Left kidney (tissue), 2 donors: ENCODE data around the gene TCERG1L. TPM values are rescaled to one million over a fixed set of nuclear protein-coding genes. Genes with fewer than 3 reads are reported as not detected.

Experiments used
- DNase-seq: peaks from one replicate; pipeline ENCODE4 v3.0.0-alpha.2; 2013
- polyA plus RNA-seq: library from polyadenylated mRNA; unstranded; fragments of 120-200 nt; gene quantifications from one replicate; pipeline ENCODE4 v1.2.1, GENCODE V29; 2013; ENCODE audit not compliant: insufficient read length

Gene TCERG1L
- polyA plus RNA-seq, 1 donor, result 1.3 TPM

DNA sequence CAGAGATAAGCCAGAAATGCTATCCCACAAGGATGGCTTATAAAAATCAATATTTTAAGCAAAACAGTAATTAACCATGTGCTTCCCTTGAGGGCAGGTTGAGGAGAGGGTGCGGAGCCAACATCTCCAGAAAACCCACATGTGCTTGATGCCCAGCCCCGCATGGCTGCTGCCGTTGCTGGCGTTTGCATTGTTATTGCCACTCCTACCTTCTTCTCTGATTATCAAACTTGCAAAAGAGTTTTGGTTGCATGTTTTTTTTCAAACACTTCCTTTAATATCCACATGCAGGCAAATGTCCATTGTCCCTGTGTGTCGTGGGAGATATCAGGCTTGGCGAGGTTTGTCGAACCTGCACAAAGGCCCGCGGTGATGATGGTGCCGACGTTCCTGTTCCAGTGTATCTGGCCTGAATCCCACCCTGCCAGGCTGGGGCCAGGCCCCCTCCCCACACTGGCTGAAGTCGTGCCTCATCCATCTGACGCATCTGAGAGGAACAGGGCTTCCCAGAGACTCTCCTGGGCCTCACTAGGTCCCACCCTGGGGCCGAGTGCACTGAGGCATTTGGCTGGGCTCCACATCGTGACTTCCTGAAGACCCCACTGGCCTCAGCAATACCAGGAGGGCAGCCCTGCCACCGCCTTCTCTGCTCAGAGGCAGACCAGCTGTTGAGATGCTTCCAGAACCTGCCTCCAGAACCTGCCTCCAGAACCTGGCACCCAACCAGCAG, 40.9 kb downstream of the TCERG1L start:
- DNase-seq, result no peak

GRCh38 chr10:131269776-131270460, 41.6 kb downstream of the TCERG1L start:
- no peak for DNase-seq

- no peak for DNase-seq
Observed at GRCh38 chr10:131267814-131268095, 43.8 kb downstream of the TCERG1L start.

GRCh38 chr10:131266936-131267813, 44.3 kb downstream of the TCERG1L start:
- DNase-seq, result no peak

- no peak for DNase-seq
Observed at GRCh38 chr10:131264110-131264788, 47.3 kb downstream of the TCERG1L start.

DNA sequence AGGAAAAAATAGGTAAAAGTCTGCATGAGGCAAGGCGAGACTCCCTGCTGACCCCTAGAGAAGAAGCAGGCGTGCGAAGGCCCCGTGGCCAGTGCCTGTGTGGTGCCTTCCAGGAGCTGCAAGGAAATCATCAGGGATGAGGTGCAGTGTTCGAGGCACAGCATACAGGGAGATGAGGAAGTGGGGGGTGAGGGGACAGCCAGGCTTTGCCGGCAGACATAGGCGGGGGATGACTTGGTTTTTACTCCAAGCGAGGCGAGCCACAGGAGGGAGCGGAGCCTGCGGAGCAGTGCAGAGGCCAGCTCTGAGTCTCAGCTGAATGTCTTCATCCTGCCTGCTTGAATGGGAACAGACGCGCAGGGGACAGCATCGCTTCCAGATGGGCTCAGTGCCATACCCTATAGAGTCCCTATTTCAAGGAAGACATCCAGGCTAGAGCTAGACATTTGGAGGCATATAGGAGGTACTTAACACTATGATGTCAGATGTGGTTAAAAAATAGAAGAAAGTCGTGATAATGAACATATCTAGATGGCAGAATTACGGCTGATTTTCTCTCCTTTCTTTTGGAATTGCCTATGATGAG, 49.5 kb downstream of the TCERG1L start:
- DNase-seq, result no peak

- no peak for DNase-seq
Observed at GRCh38 chr10:131260452-131261211, 50.9 kb downstream of the TCERG1L start.

- DNase-seq, result no peak
Observed at GRCh38 chr10:131260031-131260430, 51.5 kb downstream of the TCERG1L start.

DNA sequence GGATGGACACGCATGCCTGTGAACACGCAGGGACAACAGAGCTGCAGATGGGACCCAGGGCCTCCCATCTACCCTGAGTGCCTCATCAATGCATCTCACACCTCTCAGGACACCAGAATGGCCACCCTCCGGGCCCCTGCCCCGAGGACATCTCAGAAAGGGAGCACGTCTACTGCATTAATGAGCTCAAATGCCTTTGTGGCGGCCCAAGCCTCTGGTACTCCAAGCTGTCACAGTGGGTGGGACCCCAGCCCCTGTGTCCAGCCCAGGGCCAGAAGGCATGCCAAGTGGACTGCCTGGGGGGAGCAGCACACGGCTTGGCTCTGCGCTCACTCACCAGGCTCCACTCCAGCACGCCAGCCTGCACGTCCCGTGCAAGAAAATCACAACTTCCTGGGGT, 52.0 kb downstream of the TCERG1L start:
- no peak for DNase-seq

GRCh38 chr10:131258256-131258655, 53.3 kb downstream of the TCERG1L start:
- no peak for DNase-seq

DNA sequence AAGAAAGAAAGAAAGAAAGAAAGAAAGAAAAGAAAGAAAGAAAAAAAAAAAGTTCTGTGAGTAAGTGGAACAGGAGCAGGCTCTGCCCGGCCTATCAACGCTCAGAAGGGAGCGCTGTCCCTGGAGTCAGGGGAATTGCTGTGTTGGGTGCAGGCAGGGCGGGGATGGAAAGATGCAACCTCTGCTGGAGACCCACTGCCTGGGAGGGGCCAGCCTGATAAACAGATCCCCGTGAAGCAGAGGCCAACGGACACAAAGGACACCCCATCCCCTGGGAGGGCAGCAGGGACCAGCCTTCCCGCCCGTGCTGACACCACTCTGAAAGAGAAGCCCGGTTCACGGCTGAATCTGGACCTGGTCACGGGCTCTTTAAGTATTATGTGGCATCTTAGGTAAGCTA, 54.5 kb downstream of the TCERG1L start:
- DNase-seq, result no peak

GRCh38 chr10:131254859-131255252, 56.7 kb downstream of the TCERG1L start:
- DNase-seq, result no peak

GRCh38 chr10:131253931-131254858, 57.3 kb downstream of the TCERG1L start:
- DNase-seq, result no peak

- DNase-seq, result no peak
Observed at GRCh38 chr10:131252567-131253276, 58.8 kb downstream of the TCERG1L start.

DNA sequence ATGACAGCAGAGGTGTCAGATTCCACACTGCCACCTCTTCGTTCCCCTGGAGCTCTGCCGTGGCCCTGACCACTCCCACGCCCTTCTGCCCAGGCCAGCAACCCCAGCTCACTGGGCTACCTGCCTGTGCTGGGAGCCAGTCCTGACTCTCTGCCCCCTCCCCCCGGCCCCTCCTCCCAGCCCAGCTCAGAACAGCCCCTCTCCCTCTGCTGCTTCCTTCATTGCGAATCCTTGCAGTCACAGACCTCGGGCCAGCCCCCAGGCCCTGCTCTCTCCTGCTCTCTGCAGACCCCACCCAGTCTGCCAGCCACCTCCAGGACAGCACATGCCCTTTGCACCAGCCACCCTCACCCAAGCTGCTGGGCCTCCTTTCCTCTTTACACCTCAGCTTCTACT, 60.4 kb downstream of the TCERG1L start:
- no peak for DNase-seq

GRCh38 chr10:131250454-131251145, 60.9 kb downstream of the TCERG1L start:
- DNase-seq, result no peak

DNA sequence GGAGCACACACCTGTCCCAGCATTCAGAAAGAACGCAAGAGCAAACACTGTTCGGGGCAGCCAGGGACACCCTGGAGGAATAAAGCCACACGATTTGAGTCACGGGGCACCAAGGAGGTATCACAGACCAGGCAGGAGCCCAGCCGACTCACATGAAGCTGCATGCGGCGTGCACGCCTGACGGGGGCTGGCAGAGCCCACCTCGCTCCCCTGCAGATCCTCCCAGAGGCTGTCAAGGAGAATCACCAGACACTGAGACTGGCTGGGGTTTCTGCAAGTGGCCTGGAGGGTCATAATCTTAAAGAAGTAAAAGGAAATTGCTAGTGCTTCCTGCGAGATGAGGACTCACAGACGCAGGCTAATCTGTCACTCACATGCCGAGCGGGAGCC, 61.6 kb downstream of the TCERG1L start:
- no peak for DNase-seq

DNA sequence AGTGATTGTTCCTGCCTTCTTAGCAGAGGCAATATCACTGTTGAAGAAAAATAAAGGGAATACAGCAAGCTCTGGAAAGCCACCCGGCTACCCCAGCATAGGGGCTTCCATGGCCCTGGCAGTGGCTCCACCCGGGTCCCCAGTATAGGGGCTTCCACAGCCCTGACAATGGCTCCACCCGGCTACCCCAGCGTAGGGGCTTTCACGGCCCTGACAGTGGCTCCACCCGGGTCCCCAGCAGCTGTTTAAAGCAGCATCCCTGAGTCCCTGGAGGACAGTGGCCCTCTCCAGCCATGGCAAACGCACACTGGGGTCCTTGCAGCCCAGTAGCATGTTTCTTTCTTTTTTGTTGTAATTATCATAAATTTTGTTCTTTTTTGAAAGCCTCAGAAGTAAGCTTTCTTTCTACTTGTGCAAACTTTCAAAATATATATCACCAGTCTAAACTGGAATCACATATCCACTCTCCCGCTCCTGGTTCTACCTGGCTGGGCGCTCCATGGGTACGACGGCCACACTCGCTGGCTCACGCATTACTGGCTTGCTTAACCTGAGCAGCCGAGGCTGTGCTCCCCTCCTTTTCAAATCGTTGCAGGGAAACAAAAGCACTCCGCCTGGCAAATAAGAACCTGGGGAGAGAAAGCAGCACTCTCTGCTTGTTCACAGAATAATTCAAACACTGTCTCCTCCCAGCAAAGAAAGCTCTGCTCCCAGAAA, 62.1 kb downstream of the TCERG1L start:
- DNase-seq, result no peak
